SJCRH30 (cell line): ENCODE results near the gene CDKN1A. TPM values are rescaled to one million over a fixed set of nuclear protein-coding genes. Genes with fewer than 3 reads are reported as not detected.
A peak's percentile ranks its signal among the peaks of the same experiment; 100 is the strongest.
"Not testable (repeated sequence)": the region's sequence is repeated elsewhere in the genome, so short reads cannot be mapped to it uniquely, and the experiment has no call there.

Source experiments
- DNase-seq, 2 experiments: peaks; one replicate each; pipeline ENCODE4 v3.0.0-alpha.2; 2015 to 2020
- H3K27ac ChIP-seq: fragments of 250-450 bp; sonication (Bioruptor Pico); 2 replicates; pipeline ENCODE4 v1.5.1; 2020; ENCODE audit warnings: mild to moderate bottlenecking, moderate library complexity
- H3K27me3 ChIP-seq: fragments of 250-450 bp; sonication (Bioruptor Pico); 2 replicates; pipeline ENCODE4 v1.5.1; 2020; ENCODE audit warnings: mild to moderate bottlenecking, moderate library complexity
- H3K36me3 ChIP-seq: fragments of 250-450 bp; sonication (Bioruptor Pico); 2 replicates; pipeline ENCODE4 v1.5.1; 2020; ENCODE audit warnings: mild to moderate bottlenecking, moderate library complexity
- H3K4me1 ChIP-seq: fragments of 250-450 bp; sonication (Bioruptor Pico); 2 replicates; pipeline ENCODE4 v1.5.1; 2020; ENCODE audit warnings: mild to moderate bottlenecking, moderate library complexity
- H3K4me3 ChIP-seq: fragments of 250-450 bp; sonication (Bioruptor Pico); 2 replicates; pipeline ENCODE4 v1.5.1; 2020; ENCODE audit warnings: mild to moderate bottlenecking, moderate library complexity
- H3K9me3 ChIP-seq: fragments of 250-450 bp; sonication (Bioruptor Pico); replicated peaks from 2 replicates; pipeline ENCODE4 v1.5.1; 2020; ENCODE audit warnings: mild to moderate bottlenecking, moderate library complexity
- total RNA-seq: library from RNA; depleted of rRNA; stranded (reverse); fragments of >200 nt; shearing (Covaris generic); gene quantifications from 2 replicates; pipeline ENCODE4 v1.2.3, GENCODE V29; 2014

CDKN1A gene
- total RNA-seq, 1 experiment from 2014 or later, result 57.8 TPM

- Histone ChIP-seq H3K4me3 (no peak overlapping the region), H3K27ac (no peak overlapping the region), H3K36me3 (no peaks in the 10 kb centered on the region), H3K27me3 (peaks cover 7% of the 10 kb centered on the region; the same call in 1 of the 2 replicates), H3K4me1 (no peaks in the 10 kb centered on the region), H3K9me3 (no peaks in the 10 kb centered on the region)
- no peak for DNase-seq
Measured at GRCh38 chr6:36722365-36722764, 43.9 kb downstream of the CDKN1A start.

GRCh38 chr6:36722879-36723278, 44.4 kb downstream of the CDKN1A start:
- 0 out of 2 replicates have a peak, but pooled peaks cover 2% of the 10 kb centered on the region for H3K27me3 ChIP-seq
- no peak overlapping the region for H3K27ac ChIP-seq
- H3K9me3 ChIP-seq, result no peaks in the 10 kb centered on the region
- H3K36me3 ChIP-seq, result no peaks in the 10 kb centered on the region
- H3K4me1 ChIP-seq, result no peaks in the 10 kb centered on the region
- no peak for DNase-seq
- no peak overlapping the region for H3K4me3 ChIP-seq

- H3K9me3 ChIP-seq, DNase-seq, H3K4me1 ChIP-seq, H3K36me3 ChIP-seq, H3K4me3 ChIP-seq, H3K27me3 ChIP-seq, H3K27ac ChIP-seq: not testable (repeated sequence)
Measured at GRCh38 chr6:36723992-36724391, 45.5 kb downstream of the CDKN1A start.

- peaks cover 4% of the 10 kb centered on the region; the same call in 1 of the 2 replicates for H3K4me1 ChIP-seq
- H3K27ac ChIP-seq, result no peak overlapping the region
- H3K9me3 ChIP-seq, result no peaks in the 10 kb centered on the region
- H3K4me3 ChIP-seq, result no peak overlapping the region
- DNase-seq, result peak; percentile 62 to 71
- no peaks in the 10 kb centered on the region for H3K36me3 ChIP-seq
- H3K27me3 ChIP-seq, result no peaks in the 10 kb centered on the region
Measured at GRCh38 chr6:36724514-36725390, 46.2 kb downstream of the CDKN1A start.

GRCh38 chr6:36725581-36725980, 47.1 kb downstream of the CDKN1A start:
- Histone ChIP-seq H3K9me3 (no peaks in the 10 kb centered on the region), H3K27ac (no peak overlapping the region), H3K4me1 (peaks cover 4% of the 10 kb centered on the region; the same call in 1 of the 2 replicates), H3K36me3 (no peaks in the 10 kb centered on the region), H3K27me3 (no peaks in the 10 kb centered on the region), H3K4me3 (no peak overlapping the region)
- DNase-seq, result no peak

- Histone ChIP-seq H3K4me3 (no peak overlapping the region), H3K27me3 (no peaks in the 10 kb centered on the region), H3K4me1 (peaks cover 4% of the 10 kb centered on the region; the same call in 1 of the 2 replicates), H3K27ac (no peak overlapping the region), H3K9me3 (no peaks in the 10 kb centered on the region), H3K36me3 (no peaks in the 10 kb centered on the region)
- peak in 1 of 2 experiments; percentile 34 for DNase-seq
Measured at GRCh38 chr6:36727505-36728021, 49.0 kb downstream of the CDKN1A start.

- H3K27me3 ChIP-seq, result peaks cover 3% of the 10 kb centered on the region; the same call in 1 of the 2 replicates
- H3K9me3 ChIP-seq, result no peaks in the 10 kb centered on the region
- no peaks in the 10 kb centered on the region for H3K36me3 ChIP-seq
- no peak for DNase-seq
- H3K27ac ChIP-seq, result no peak overlapping the region
- no peak overlapping the region for H3K4me3 ChIP-seq
- H3K4me1 ChIP-seq, result peaks cover 4% of the 10 kb centered on the region; the same call in 1 of the 2 replicates
Measured at GRCh38 chr6:36728289-36729160, 50.0 kb downstream of the CDKN1A start.

- Histone ChIP-seq H3K4me3 (no peak overlapping the region), H3K9me3 (no peaks in the 10 kb centered on the region), H3K27me3 (peaks cover 9% of the 10 kb centered on the region; the same call in 1 of the 2 replicates), H3K36me3 (no peaks in the 10 kb centered on the region), H3K4me1 (peaks cover 4% of the 10 kb centered on the region; the same call in 1 of the 2 replicates), H3K27ac (no peak overlapping the region)
- no peak for DNase-seq
Measured at GRCh38 chr6:36729161-36729524, 50.6 kb downstream of the CDKN1A start.

- no peak overlapping the region for H3K4me3 ChIP-seq
- no peaks in the 10 kb centered on the region for H3K9me3 ChIP-seq
- no peaks in the 10 kb centered on the region for H3K36me3 ChIP-seq
- peaks cover 4% of the 10 kb centered on the region; the same call in 1 of the 2 replicates for H3K4me1 ChIP-seq
- no peak for DNase-seq
- no peak overlapping the region for H3K27ac ChIP-seq
- H3K27me3 ChIP-seq, result peaks cover 21% of the 10 kb centered on the region
Measured at GRCh38 chr6:36730424-36731380, 52.2 kb downstream of the CDKN1A start.

GRCh38 chr6:36731622-36732310, 53.3 kb downstream of the CDKN1A start:
- peaks cover 4% of the 10 kb centered on the region; the same call in 1 of the 2 replicates for H3K4me1 ChIP-seq
- H3K27ac ChIP-seq, result no peak overlapping the region
- no peak overlapping the region for H3K4me3 ChIP-seq
- no peaks in the 10 kb centered on the region for H3K9me3 ChIP-seq
- no peaks in the 10 kb centered on the region for H3K36me3 ChIP-seq
- no peak for DNase-seq
- H3K27me3 ChIP-seq, result peaks cover 21% of the 10 kb centered on the region

- no peaks in the 10 kb centered on the region for H3K36me3 ChIP-seq
Measured at GRCh38 chr6:36733300-36733699, 54.8 kb downstream of the CDKN1A start.

GRCh38 chr6:36734486-36735060, 56.1 kb downstream of the CDKN1A start:
- H3K4me1 ChIP-seq, result no peaks in the 10 kb centered on the region; the same call in 1 of the 2 replicates
- no peak overlapping the region for H3K27ac ChIP-seq
- H3K9me3 ChIP-seq, result no peaks in the 10 kb centered on the region
- DNase-seq, result no peak
- no peak overlapping the region for H3K4me3 ChIP-seq
- H3K36me3 ChIP-seq, result no peaks in the 10 kb centered on the region
- H3K27me3 ChIP-seq, result peaks cover 25% of the 10 kb centered on the region

More at GRCh38 chr6:36733300-36733699, 54.8 kb downstream of the CDKN1A start:
- peaks cover 4% of the 10 kb centered on the region; the same call in 1 of the 2 replicates for H3K4me1 ChIP-seq
- H3K27me3 ChIP-seq, result peaks cover 22% of the 10 kb centered on the region
- H3K4me3 ChIP-seq, result no peak overlapping the region
- DNase-seq, result no peak
- H3K9me3 ChIP-seq, result no peaks in the 10 kb centered on the region
- no peak overlapping the region for H3K27ac ChIP-seq
